ENCODE results near the gene PLXNA4. TPM values are rescaled to one million over a fixed set of nuclear protein-coding genes. Genes with fewer than 3 reads are reported as not detected.

Gene PLXNA4
- total and polyA plus RNA-seq, 2 experiments from 2014 or later: 1.9 to 4.8 TPM

GRCh38 chr7:132499487-132499886 lies 76.8 kb downstream of the PLXNA4 start:
- Histone ChIP-seq H3K79me2 (no peaks in the 10 kb centered on the region), H2AFZ (no peak overlapping the region), H3K27me3 (no peaks in the 10 kb centered on the region), H3K9me2 (replicated peaks; ENCODE audit: insufficient read depth) (no peaks in the 10 kb centered on the region), H4K20me1 (ENCODE audit: insufficient read depth, poor library complexity, severe bottlenecking) (no peaks in the 10 kb centered on the region), H3K27ac (no peak overlapping the region), H3K4me1 (ENCODE audit: insufficient read depth) (no peaks in the 10 kb centered on the region), H3K36me3 (replicated peaks; ENCODE audit: insufficient read depth, low read depth) (no peaks in the 10 kb centered on the region), H3K4me3 (no peak overlapping the region), H3K4me2 (no peak overlapping the region), H3K9me3 (ENCODE audit: low read depth) (no peaks in the 10 kb centered on the region)
- TF ChIP-seq EZH2phosphoT487 (IDR thresholded peaks at IDR 0.05; ENCODE audit: low read depth, severe bottlenecking, unreplicated experiment) (no peak), CTCF (IDR thresholded peaks at IDR 0.05; ENCODE audit: poor library complexity) (no peak), EZH2 (IDR thresholded peaks at IDR 0.05; ENCODE audit: borderline replicate concordance) (no peak)
- no peak for DNase-seq (ENCODE audit: low spot score)
- WGBS (ENCODE audit: low lambda C conversion rate, missing lambda C conversion rate): 80% methylated on average over 5 of the region's 5 CpGs

GRCh38 chr7:132499065-132499464 lies 77.2 kb downstream of the PLXNA4 start:
- Histone ChIP-seq H3K27ac (no peak overlapping the region), H3K27me3 (no peaks in the 10 kb centered on the region), H4K20me1 (ENCODE audit: insufficient read depth, poor library complexity, severe bottlenecking) (no peaks in the 10 kb centered on the region), H3K36me3 (replicated peaks; ENCODE audit: insufficient read depth, low read depth) (no peaks in the 10 kb centered on the region), H3K9me2 (replicated peaks; ENCODE audit: insufficient read depth) (no peaks in the 10 kb centered on the region), H3K4me1 (ENCODE audit: insufficient read depth) (no peaks in the 10 kb centered on the region), H2AFZ (no peak overlapping the region), H3K4me3 (no peak overlapping the region), H3K4me2 (no peak overlapping the region), H3K79me2 (no peaks in the 10 kb centered on the region), H3K9me3 (ENCODE audit: low read depth) (no peaks in the 10 kb centered on the region)
- WGBS (ENCODE audit: low lambda C conversion rate, missing lambda C conversion rate): 86% methylated on average over 3 of the region's 3 CpGs
- TF ChIP-seq EZH2 (IDR thresholded peaks at IDR 0.05; ENCODE audit: borderline replicate concordance): no peak
- TF ChIP-seq EZH2phosphoT487 (IDR thresholded peaks at IDR 0.05; ENCODE audit: low read depth, severe bottlenecking, unreplicated experiment): no peak
- TF ChIP-seq CTCF (IDR thresholded peaks at IDR 0.05; ENCODE audit: poor library complexity): no peak
- DNase-seq (ENCODE audit: low spot score): no peak

- 65% methylated on average over 4 of the region's 4 CpGs for WGBS (ENCODE audit: low lambda C conversion rate, missing lambda C conversion rate)
- H3K4me2 ChIP-seq: no peak overlapping the region
- no peak overlapping the region for H3K27ac ChIP-seq
- H3K9me3 ChIP-seq (ENCODE audit: low read depth): no peaks in the 10 kb centered on the region
- no peak for DNase-seq (ENCODE audit: low spot score)
- no peaks in the 10 kb centered on the region for H3K9me2 ChIP-seq (replicated peaks; ENCODE audit: insufficient read depth)
- no peaks in the 10 kb centered on the region for H4K20me1 ChIP-seq (ENCODE audit: insufficient read depth, poor library complexity, severe bottlenecking)
- no peak overlapping the region for H3K4me3 ChIP-seq
- H2AFZ ChIP-seq: no peak overlapping the region
- H3K27me3 ChIP-seq: no peaks in the 10 kb centered on the region
- H3K4me1 ChIP-seq (ENCODE audit: insufficient read depth): no peaks in the 10 kb centered on the region
- no peaks in the 10 kb centered on the region for H3K79me2 ChIP-seq
- TF ChIP-seq EZH2phosphoT487 (IDR thresholded peaks at IDR 0.05; ENCODE audit: low read depth, severe bottlenecking, unreplicated experiment) (no peak), EZH2 (IDR thresholded peaks at IDR 0.05; ENCODE audit: borderline replicate concordance) (no peak), CTCF (IDR thresholded peaks at IDR 0.05; ENCODE audit: poor library complexity) (no peak)
- H3K36me3 ChIP-seq (replicated peaks; ENCODE audit: insufficient read depth, low read depth): no peaks in the 10 kb centered on the region
Observed at GRCh38 chr7:132498319-132498718, 78.0 kb downstream of the PLXNA4 start.

- Histone ChIP-seq H3K36me3 (replicated peaks; ENCODE audit: insufficient read depth, low read depth) (no peaks in the 10 kb centered on the region), H2AFZ (no peak overlapping the region), H3K4me2 (no peak overlapping the region), H3K4me3 (no peak overlapping the region), H3K27ac (no peak overlapping the region), H3K4me1 (ENCODE audit: insufficient read depth) (no peaks in the 10 kb centered on the region), H4K20me1 (ENCODE audit: insufficient read depth, poor library complexity, severe bottlenecking) (no peaks in the 10 kb centered on the region), H3K27me3 (no peaks in the 10 kb centered on the region), H3K79me2 (no peaks in the 10 kb centered on the region), H3K9me3 (ENCODE audit: low read depth) (no peaks in the 10 kb centered on the region), H3K9me2 (replicated peaks; ENCODE audit: insufficient read depth) (no peaks in the 10 kb centered on the region)
- whole genome bisulfite sequencing (ENCODE audit: low lambda C conversion rate, missing lambda C conversion rate): 76% methylated on average over 5 of the region's 5 CpGs
- no peak for TF ChIP-seq EZH2phosphoT487 (IDR thresholded peaks at IDR 0.05; ENCODE audit: low read depth, severe bottlenecking, unreplicated experiment)
- DNase-seq (ENCODE audit: low spot score): no peak
Observed at GRCh38 chr7:132497098-132497497, 79.2 kb downstream of the PLXNA4 start.

All from hepatocyte (in vitro differentiated cells).